ENCODE results near the gene PYROXD2.

PYROXD2 gene

GRCh38 chr10:98420786-98421185 lies 5.8 kb upstream of the PYROXD2 start:
- no peak overlapping the region for H3K4me3 ChIP-seq (replicated peaks; ENCODE audit: low read depth, low read length)
- DNase-seq (ENCODE audit: extremely low read depth, low read depth) = no peak
- no peak for TF ChIP-seq CTCF (IDR thresholded peaks at IDR 0.05; ENCODE audit: low read depth, low read length, missing control alignments)

GRCh38 chr10:98419469-98420261 lies 4.7 kb upstream of the PYROXD2 start:
- TF ChIP-seq CTCF (IDR thresholded peaks at IDR 0.05; ENCODE audit: low read depth, low read length, missing control alignments) = no peak
- DNase-seq (ENCODE audit: extremely low read depth, low read depth) = no peak
- no peak overlapping the region for H3K4me3 ChIP-seq (replicated peaks; ENCODE audit: low read depth, low read length)

- DNase-seq (ENCODE audit: extremely low read depth, low read depth) = no peak
- no peak overlapping the region for H3K4me3 ChIP-seq (replicated peaks; ENCODE audit: low read depth, low read length)
- no peak for TF ChIP-seq CTCF (IDR thresholded peaks at IDR 0.05; ENCODE audit: low read depth, low read length, missing control alignments)
Observed at GRCh38 chr10:98418665-98419468, 3.9 kb upstream of the PYROXD2 start.

- TF ChIP-seq CTCF (IDR thresholded peaks at IDR 0.05; ENCODE audit: low read depth, low read length, missing control alignments) = no peak
- DNase-seq (ENCODE audit: extremely low read depth, low read depth) = no peak
- H3K4me3 ChIP-seq (replicated peaks; ENCODE audit: low read depth, low read length) = no peak overlapping the region
Observed at GRCh38 chr10:98417973-98418664, 3.1 kb upstream of the PYROXD2 start.

GRCh38 chr10:98417481-98417959 lies 2.5 kb upstream of the PYROXD2 start:
- no peak overlapping the region for H3K4me3 ChIP-seq (replicated peaks; ENCODE audit: low read depth, low read length)
- TF ChIP-seq CTCF (IDR thresholded peaks at IDR 0.05; ENCODE audit: low read depth, low read length, missing control alignments) = no peak
- DNase-seq (ENCODE audit: extremely low read depth, low read depth) = no peak

GRCh38 chr10:98416606-98417388 lies 1.8 kb upstream of the PYROXD2 start:
- H3K4me3 ChIP-seq (replicated peaks; ENCODE audit: low read depth, low read length) = no peak overlapping the region
- no peak for TF ChIP-seq CTCF (IDR thresholded peaks at IDR 0.05; ENCODE audit: low read depth, low read length, missing control alignments)
- no peak for DNase-seq (ENCODE audit: extremely low read depth, low read depth)

Measured in HFF-Myc (cell line).